Measurements from ENCODE around the gene ABCB8.
A peak's percentile ranks its signal among the peaks of the same experiment; 100 is the strongest.

ABCB8 gene

DNA sequence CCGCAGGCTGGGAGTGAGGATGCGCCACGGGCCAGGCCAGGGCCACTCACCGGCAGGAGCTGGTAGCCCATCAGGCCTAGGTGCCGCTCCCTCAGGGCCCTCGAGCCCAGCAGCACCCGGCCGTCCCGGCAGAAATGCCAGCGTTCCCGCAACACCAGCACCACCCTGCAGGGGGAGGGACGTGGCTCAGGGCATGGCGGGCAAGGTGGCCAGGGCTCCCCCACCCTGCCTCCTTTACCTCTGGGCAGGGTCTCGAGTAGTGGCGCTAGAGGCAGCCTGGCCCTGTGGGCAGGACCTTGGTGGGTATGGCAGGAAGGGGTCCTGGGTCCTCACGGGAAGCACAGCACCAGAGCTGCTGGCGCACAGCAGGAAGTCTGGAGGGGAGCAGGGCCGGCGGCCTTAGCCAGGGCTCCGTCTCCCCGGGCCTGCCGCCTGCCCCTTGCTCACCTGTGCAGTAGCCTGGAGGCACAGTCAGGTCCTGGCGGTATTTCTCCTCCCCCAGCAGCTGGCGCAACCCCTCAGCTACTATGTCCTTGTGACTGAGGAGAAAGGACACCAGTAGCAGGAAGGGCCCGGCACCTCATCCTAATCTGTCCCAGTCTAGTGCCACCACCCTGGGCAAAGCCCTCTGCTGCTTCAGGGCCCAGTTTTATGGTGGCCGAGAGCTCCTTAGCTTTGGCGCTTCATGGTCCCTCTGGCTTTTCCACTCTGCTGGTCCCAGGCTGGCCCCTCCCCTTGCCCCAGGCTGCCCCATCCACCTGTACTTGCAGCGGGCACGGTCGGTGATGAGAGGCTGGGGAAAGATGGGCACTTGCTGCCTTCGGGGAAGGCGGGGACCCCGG lies 48.8 kb downstream of the ABCB8 start:
- Histone ChIP-seq H3K36me3 (replicated peaks) (peaks cover 73% of the 10 kb centered on the region), H3K4me3 (no peak overlapping the region), H3K9me3 (no peaks in the 10 kb centered on the region), H3K27me3 (ENCODE audit: low read depth) (no peaks in the 10 kb centered on the region), H3K4me1 (peaks cover 19% of the 10 kb centered on the region)
- in situ Hi-C loops (cut with MboI; ENCODE audit: low sequenced_read_pairs), result no loop called here
- peak in 1 of 2 experiments; percentile 65 for DNase-seq (ENCODE audit: low spot score in 2 of 2)

DNA sequence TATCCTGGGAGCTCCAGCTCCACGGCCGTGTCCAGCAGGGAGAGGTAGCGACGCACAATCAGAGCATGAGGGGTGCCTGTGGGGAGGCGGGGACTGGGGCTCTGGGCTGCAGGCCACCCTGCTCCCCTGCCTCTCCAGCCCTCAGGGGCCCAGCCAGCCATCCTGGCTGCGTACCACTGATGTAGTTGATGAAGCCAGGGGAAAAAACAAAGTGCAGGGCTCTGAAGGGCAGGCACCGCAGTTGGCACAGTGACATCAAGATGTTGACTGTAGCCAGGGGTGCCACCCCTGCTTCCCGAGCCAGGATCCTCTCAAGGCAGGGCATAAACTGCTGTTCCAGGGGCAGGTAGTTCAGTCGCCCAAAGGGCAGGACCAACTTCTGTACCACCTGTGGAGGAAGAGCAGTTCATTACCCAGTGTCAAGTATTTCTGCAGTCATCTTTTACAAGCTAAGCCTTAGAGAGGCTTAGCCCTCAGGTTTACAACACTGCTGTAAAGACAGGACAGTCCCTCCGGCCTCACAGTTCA lies 49.5 kb downstream of the ABCB8 start:
- H3K36me3 ChIP-seq (replicated peaks), result peaks cover 66% of the 10 kb centered on the region
- no peaks in the 10 kb centered on the region for H3K9me3 ChIP-seq
- in situ Hi-C loops (cut with MboI; ENCODE audit: low sequenced_read_pairs), result no loop called here
- peaks cover 24% of the 10 kb centered on the region for H3K4me1 ChIP-seq
- no peak for DNase-seq (ENCODE audit: low spot score in 2 of 2)
- H3K4me3 ChIP-seq, result no peak overlapping the region
- no peaks in the 10 kb centered on the region for H3K27me3 ChIP-seq (ENCODE audit: low read depth)

DNA sequence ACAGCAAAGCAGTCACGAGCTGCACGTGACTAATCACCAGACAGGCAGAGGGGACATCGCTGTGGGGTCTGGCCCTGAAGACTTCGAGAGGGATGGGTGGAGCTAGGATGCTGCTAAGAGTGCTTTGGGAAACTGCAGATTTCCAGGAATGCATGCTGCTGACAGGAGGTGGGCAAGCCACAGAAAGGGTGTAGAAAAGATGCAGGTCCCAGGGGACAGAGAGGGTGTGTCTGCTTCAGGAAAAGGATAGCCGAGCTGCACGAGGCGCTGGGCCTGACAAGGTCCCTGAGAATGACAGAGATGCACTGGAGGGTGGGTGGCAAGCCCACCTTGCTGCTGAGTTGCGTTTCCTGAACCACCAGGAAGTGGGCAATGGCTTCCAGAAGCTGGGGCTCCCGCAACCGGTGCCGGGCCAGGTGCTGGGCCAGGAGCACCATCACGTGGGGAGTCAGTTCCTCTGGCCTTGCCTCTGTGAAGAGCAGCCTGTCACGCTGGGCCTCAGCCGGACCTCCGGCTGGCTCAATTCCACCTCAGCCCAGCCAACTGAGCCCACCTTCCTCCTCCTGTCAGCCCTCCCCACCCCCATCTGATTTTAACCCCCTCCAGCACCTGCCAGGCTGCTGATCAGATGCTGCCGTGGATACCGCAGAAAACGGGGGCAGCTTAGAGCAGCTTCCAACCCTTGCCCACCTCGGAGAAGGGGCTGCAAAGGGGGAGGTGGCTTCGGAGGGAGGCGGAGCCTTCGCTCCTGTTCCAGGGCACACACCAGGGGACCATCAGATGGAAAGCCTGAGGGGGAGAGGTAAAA lies 50.2 kb downstream of the ABCB8 start:
- no peak overlapping the region for H3K4me3 ChIP-seq
- DNase-seq (ENCODE audit: low spot score in 2 of 2), result peak in 1 of 2 experiments; percentile 50
- no peaks in the 10 kb centered on the region for H3K9me3 ChIP-seq
- peaks cover 24% of the 10 kb centered on the region for H3K4me1 ChIP-seq
- H3K27me3 ChIP-seq (ENCODE audit: low read depth), result no peaks in the 10 kb centered on the region
- in situ Hi-C loops (cut with MboI; ENCODE audit: low sequenced_read_pairs), result no loop called here
- H3K36me3 ChIP-seq (replicated peaks), result peaks cover 61% of the 10 kb centered on the region

DNA sequence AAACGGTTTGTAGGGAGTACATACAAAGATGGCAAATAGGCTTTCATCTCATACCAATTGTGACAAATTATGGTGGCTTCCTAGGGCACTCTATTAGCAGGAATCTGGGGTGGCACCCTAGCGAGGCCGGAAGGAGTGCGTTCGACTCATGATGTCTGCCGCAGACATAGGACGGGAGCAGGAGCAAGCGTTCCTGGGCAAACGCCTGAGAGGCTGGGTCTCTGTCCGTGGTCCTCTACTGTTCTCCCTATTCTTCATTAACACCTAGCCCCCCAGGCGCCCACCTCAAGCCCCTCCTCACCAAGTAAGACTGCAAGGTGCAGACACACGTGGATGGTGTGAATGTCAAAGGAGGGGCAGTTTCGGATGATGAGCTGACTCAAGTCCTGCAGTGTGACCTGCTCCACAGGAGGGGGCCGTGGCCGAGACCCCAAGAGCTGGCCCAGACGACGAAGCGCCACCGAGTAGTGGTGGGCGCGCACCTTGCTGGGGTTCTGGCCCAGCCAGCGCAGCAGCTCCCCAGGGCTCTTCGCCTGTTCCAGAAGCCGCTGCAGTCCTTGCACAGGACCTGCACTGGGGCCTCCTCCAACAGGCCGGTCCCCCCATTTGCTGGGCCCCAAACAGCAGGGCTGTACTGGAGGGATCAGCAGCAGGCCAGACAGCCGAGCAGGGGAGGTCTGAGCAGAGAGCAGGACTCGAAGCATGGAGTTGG lies 51.1 kb downstream of the ABCB8 start:
- Histone ChIP-seq H3K4me3 (peak overlapping the region; percentile 98), H3K9me3 (no peaks in the 10 kb centered on the region), H3K27me3 (ENCODE audit: low read depth) (no peaks in the 10 kb centered on the region), H3K4me1 (peaks cover 24% of the 10 kb centered on the region), H3K36me3 (replicated peaks) (peaks cover 51% of the 10 kb centered on the region)
- in situ Hi-C loops (cut with MboI; ENCODE audit: low sequenced_read_pairs), result no loop called here
- DNase-seq (ENCODE audit: low spot score in 2 of 2), result no peak

DNA sequence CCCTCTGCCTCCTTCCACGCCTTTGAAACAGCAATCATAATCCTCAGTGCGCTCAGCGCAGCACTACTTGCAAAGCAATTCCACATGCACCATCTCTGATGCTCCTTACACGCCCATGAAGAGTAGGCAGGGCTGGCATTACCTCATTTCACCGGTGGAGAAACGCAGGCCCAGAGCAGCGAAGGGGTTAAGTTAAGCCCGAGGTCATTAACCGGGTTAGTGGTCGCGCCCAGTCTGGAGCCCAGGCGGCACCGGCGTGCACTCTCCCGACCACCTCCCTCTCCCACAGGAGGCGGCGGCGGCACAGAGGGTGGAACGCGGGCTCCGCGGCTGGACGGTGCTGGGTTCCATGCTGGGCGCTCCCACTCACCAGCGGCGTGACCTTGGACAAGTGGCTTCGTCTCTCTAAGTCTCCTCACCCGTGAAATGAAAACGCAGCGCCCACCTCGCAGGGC lies 51.8 kb downstream of the ABCB8 start:
- Histone ChIP-seq H3K27me3 (ENCODE audit: low read depth) (no peaks in the 10 kb centered on the region), H3K4me1 (peaks cover 26% of the 10 kb centered on the region), H3K4me3 (peak overlapping the region; percentile 98), H3K9me3 (no peaks in the 10 kb centered on the region), H3K36me3 (replicated peaks) (peaks cover 44% of the 10 kb centered on the region)
- in situ Hi-C loops (cut with MboI; ENCODE audit: low sequenced_read_pairs), result no loop called here
- DNase-seq (ENCODE audit: low spot score in 2 of 2), result peak in 1 of 2 experiments; percentile 55

DNA sequence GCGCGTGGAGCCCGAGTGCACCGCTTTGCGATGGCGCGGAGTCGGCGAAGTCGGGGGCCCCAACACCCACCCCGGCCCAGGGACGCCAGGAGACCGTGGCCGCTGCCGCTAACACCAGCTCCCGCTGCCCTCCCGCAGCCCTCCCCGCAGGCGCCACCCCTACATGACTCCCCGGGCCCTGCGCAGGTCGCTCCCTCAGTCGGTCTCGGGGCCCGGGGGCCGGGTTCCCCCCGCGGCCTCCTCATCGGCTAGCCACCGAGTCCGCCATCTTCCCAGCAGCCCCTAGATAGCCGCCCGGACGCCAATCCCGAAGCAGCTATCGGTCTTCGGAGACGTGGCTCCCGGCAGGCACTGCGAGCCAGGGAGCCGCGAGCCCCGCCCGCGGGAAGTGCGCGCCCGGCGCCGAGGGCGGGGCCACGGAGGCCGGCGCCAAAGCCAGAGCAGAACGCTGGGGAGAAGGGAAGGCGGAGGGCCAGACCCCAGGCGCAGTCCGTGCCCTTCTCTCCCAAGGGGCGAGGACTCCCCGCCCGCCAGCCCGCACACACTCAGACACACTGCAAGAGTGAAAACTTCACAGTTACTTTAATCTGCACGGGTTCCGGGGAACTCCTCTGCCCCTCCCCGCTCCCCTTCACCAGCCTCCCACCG lies 52.4 kb downstream of the ABCB8 start, which contains the start of gene FASTK:
Gene FASTK (minus strand): TSS at position 288 of the 648 bp plus-strand sequence. CDS start 43 bp downstream, at position 245.
- no peaks in the 10 kb centered on the region for H3K9me3 ChIP-seq
- no peaks in the 10 kb centered on the region for H3K27me3 ChIP-seq (ENCODE audit: low read depth)
- in situ Hi-C loops (cut with MboI; ENCODE audit: low sequenced_read_pairs), result no loop called here
- peaks cover 38% of the 10 kb centered on the region for H3K36me3 ChIP-seq (replicated peaks)
- peak within 1 kb of the TSS; percentile 98 for H3K4me3 ChIP-seq
- peaks cover 31% of the 10 kb centered on the region for H3K4me1 ChIP-seq
- DNase-seq (ENCODE audit: low spot score in 2 of 2), result peak; percentile 89 to 92

DNA sequence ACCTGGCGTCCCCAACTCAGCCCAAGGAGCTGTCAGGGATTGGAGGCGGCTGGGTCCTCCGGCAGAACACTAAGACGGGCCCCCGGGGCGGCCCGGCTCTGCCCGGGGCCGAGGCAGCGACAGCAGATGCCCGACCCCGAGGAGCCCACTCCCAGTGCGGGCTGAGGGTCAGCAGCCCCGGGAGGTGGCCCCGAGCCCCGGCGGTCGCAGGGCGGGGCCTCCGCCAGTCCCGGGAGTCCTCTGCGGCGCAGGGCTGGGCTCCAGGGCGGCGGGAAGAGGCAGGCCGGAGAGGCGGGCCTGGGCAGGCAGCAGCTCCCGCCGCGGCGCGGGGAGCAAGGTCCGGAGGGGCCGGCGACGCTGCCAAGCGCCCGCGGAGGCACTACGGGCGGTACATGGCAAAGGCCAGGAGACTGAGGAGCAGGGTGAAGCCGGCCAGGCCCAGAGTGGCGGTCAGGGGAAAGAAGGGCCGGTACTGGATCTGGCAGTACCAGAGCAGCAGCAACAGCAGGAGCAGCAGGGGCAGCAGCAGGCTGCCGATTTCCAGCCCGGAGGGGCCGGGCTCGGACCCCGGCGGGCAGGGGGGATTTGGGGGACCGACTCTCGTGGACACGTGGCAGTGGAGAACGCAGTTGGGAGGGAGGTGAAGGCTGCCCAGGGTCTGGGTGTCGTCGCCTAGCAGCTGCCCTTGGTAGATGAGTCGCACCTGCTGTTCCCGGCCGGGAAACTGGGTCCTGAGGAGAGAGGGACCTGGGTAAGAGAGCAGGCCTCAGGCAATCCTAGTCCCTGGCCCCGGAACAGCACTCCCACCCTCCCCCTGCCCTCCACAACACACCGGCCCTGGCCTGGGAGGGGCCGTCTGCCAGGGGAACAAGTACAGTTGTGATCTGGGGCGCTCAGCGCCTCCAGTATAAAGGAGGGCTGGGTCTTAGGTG lies 53.2 kb downstream of the ABCB8 start:
- in situ Hi-C loops (cut with MboI; ENCODE audit: low sequenced_read_pairs), result no loop called here
- H3K36me3 ChIP-seq (replicated peaks), result peaks cover 31% of the 10 kb centered on the region
- peaks cover 31% of the 10 kb centered on the region for H3K4me1 ChIP-seq
- H3K9me3 ChIP-seq, result no peaks in the 10 kb centered on the region
- no peaks in the 10 kb centered on the region for H3K27me3 ChIP-seq (ENCODE audit: low read depth)
- peak overlapping the region; percentile 98 for H3K4me3 ChIP-seq
- peak in 1 of 2 experiments; percentile 64 for DNase-seq (ENCODE audit: low spot score in 2 of 2)

DNA sequence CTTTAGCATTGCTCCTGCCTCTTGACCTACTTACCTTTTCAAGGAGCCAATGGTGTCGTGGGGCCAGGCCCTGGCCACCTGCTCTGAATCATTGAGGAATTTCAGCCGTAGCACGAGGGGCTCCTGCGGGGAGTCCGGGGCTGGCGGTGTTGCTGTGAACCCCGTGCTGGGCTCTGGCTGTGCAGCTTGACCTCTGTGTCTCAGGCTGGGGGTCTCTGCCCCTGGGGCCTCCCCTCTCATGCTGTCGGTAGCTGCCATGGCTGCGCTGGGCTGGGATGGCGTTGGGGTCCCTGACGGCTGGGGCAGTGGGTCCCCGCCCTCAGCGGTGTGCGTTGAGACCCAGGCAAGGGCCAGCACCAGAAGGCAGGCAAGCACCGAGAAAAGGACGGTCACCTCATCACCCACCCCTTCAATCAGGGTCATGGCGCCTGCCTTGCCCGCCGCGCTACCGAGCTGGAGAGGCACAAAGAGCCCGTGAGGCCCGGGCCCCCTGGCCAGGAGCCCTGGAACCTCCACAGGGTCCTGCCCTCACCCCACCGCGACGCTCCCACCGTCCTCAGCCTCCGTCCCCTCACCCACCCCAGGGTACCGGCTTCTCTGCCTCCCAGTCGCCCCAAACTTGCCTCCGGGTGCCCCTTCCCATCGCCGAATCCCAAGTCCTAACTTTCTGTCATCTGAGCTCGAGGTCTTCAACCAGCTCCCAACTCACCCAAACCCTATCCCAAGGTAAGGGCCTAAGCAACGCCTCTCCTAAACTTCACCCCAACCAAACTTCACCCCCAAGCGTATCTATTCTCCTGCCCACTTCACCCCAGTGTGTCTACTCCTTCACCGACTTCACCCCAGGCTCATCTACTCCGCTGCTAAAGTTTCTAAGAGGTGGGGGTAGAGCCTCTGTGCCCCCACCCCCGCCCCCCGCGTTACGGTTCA lies 54.2 kb downstream of the ABCB8 start:
- H3K27me3 ChIP-seq (ENCODE audit: low read depth), result no peaks in the 10 kb centered on the region
- no peaks in the 10 kb centered on the region for H3K9me3 ChIP-seq
- peaks cover 21% of the 10 kb centered on the region for H3K36me3 ChIP-seq (replicated peaks)
- peak overlapping the region; percentile 98 for H3K4me3 ChIP-seq
- peaks cover 31% of the 10 kb centered on the region for H3K4me1 ChIP-seq
- DNase-seq (ENCODE audit: low spot score in 2 of 2), result no peak
- in situ Hi-C loops (cut with MboI; ENCODE audit: low sequenced_read_pairs), result no loop called here

DNA sequence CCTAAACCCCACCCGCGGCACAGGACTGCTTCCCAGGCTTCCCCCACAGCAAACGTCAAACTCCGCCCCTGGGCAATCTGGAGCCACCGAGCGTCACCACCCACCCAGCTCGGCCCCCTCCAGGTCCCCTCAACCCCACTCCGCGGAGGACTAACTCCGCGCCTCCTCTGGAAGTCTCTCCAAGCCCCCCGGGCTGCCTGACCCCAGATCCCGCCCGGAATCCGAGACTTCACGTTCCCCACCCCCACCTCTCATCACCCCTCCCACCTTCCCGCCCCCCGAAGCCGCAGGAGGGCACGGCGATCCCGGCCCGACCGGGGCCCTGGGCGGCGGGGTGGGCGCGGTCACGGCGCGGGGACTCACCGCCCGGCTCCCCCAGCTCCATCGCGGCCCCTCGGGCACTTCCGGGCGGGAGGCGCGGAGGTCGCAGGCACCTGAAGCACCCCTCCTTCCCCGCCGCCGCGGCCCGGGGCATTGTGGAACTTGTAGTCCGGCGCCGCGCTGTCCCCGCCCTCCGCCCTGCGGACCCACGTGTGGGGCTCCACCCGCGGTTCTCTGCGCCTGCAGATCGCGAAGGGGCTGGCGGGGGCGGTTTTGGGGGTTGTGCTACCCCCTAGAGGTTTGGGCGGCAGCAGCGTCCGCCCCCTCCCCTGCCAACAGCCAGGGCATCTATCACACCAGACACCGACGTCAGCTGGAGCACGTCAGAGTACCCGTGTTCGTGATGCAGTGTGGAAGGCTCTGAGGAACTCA lies 55.0 kb downstream of the ABCB8 start, which contains the start of gene TMUB1:
Gene TMUB1 (minus strand): TSS at position 423 of the 753 bp plus-strand sequence. CDS start 930 bp downstream, outside the sequence.
- H3K36me3 ChIP-seq (replicated peaks), result peaks cover 25% of the 10 kb centered on the region
- in situ Hi-C loops (cut with MboI; ENCODE audit: low sequenced_read_pairs), result no loop called here
- peak within 1 kb of the TSS; percentile 98 for H3K4me3 ChIP-seq
- peaks cover 34% of the 10 kb centered on the region for H3K4me1 ChIP-seq
- H3K9me3 ChIP-seq, result no peaks in the 10 kb centered on the region
- no peaks in the 10 kb centered on the region for H3K27me3 ChIP-seq (ENCODE audit: low read depth)
- peak; percentile 66 to 89 for DNase-seq (ENCODE audit: low spot score in 2 of 2)

DNA sequence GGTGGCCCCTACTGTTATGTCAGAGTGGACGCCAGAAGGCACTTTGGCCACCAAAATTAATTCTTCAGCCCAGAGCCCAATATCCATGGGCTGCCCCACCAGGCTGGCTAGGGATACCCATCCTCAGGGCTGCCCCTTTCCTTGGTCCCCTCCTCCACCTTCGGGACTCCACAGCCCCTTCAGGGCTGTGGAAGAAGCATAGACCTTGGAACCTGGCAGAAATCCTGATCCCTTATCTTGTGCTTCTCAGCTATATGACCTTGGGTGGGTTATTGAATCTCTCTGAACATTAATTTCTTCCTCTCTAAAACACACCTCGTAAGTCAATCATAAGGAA lies 55.5 kb downstream of the ABCB8 start:
- Histone ChIP-seq H3K4me1 (peaks cover 39% of the 10 kb centered on the region), H3K27me3 (ENCODE audit: low read depth) (no peaks in the 10 kb centered on the region), H3K9me3 (no peaks in the 10 kb centered on the region), H3K4me3 (peak overlapping the region; percentile 98), H3K36me3 (replicated peaks) (peaks cover 23% of the 10 kb centered on the region)
- in situ Hi-C loops (cut with MboI; ENCODE audit: low sequenced_read_pairs), result no loop called here
- DNase-seq (ENCODE audit: low spot score in 2 of 2), result no peak

DNA sequence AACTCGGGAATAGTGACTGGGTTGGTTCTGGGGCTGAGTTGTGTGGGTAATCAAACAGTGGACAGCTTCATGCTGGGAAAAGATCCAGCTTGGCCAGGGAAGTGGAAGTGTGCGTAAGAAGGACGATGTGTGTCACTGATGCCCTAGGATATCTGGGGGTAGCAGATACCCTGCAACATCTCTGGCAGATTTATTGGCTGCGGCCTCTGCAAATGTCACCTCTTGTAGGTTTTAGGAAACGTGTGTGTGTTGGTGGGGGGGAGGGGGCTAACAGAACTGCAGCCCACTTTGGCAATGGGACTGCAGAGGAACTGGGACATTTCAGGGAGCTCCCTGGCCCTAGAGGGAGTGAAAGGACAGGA lies 57.1 kb downstream of the ABCB8 start:
- Histone ChIP-seq H3K27me3 (ENCODE audit: low read depth) (no peaks in the 10 kb centered on the region), H3K4me3 (peak overlapping the region; percentile 36), H3K36me3 (replicated peaks) (peaks cover 19% of the 10 kb centered on the region), H3K4me1 (peaks cover 36% of the 10 kb centered on the region), H3K9me3 (no peaks in the 10 kb centered on the region)
- in situ Hi-C loops (cut with MboI; ENCODE audit: low sequenced_read_pairs), result no loop called here
- no peak for DNase-seq (ENCODE audit: low spot score in 2 of 2)
